Panc1 (cell line): ENCODE measurements around the gene TMEM47.

Experiments
- POLR2AphosphoS5 ChIP-seq: IDR thresholded peaks from 2 replicates; pipeline ENCODE4 v1.6.1; 2012; ENCODE audit warnings: mild to moderate bottlenecking, low read depth, low read length, moderate library complexity
- SIN3A ChIP-seq: IDR thresholded peaks from 2 replicates; pipeline ENCODE4 v1.6.1; 2012; ENCODE audit warnings: low read depth, mild to moderate bottlenecking, low read length, moderate library complexity, borderline replicate concordance; ENCODE audit not compliant: insufficient read depth
- TCF7L2 ChIP-seq: IDR thresholded peaks from 2 replicates; pipeline ENCODE4 v1.6.1; 2011; ENCODE audit warnings: mild to moderate bottlenecking, low read depth, low read length, inconsistent platforms
- TF ChIP-seq, protein P1 (sequence below): fragments of 450-650 bp; IDR thresholded peaks from 2 replicates; pipeline ENCODE4 v1.5.1; 2017; ENCODE audit warnings: mild to moderate bottlenecking
- TF ChIP-seq, protein P2 (sequence below), 2 experiments: IDR thresholded peaks; 2 replicates each; pipeline ENCODE4 v1.6.1; 2011 to 2012; ENCODE audit warnings: low read depth in 2 of 2, control low read depth in 1 of 2, low read length in 1 of 2, mild to moderate bottlenecking in 1 of 2, moderate library complexity in 1 of 2; ENCODE audit not compliant: insufficient read depth in 1 of 2

DNA sequence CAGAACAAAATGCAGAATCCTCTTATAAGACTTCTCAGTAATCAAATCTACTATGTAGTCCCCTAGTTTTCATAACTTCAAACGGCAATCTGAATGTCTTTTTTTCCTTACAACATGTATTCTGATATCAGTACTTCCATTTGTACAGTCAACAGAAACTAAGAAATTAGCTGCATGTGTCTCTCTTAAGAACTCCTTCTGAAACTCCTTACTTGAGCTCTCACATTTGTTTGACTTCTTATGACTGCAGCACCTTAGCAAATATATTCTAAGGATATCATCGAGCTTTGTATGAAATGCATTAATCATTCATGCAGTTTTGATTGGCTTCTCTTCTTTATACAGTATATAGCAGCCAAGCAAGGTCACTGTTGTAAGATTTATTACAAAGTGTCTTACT lies 77.0 kb downstream of the TMEM47 start:
- TF ChIP-seq, protein P1, sequence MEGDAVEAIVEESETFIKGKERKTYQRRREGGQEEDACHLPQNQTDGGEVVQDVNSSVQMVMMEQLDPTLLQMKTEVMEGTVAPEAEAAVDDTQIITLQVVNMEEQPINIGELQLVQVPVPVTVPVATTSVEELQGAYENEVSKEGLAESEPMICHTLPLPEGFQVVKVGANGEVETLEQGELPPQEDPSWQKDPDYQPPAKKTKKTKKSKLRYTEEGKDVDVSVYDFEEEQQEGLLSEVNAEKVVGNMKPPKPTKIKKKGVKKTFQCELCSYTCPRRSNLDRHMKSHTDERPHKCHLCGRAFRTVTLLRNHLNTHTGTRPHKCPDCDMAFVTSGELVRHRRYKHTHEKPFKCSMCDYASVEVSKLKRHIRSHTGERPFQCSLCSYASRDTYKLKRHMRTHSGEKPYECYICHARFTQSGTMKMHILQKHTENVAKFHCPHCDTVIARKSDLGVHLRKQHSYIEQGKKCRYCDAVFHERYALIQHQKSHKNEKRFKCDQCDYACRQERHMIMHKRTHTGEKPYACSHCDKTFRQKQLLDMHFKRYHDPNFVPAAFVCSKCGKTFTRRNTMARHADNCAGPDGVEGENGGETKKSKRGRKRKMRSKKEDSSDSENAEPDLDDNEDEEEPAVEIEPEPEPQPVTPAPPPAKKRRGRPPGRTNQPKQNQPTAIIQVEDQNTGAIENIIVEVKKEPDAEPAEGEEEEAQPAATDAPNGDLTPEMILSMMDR: no peak
- TF ChIP-seq, protein P2, sequence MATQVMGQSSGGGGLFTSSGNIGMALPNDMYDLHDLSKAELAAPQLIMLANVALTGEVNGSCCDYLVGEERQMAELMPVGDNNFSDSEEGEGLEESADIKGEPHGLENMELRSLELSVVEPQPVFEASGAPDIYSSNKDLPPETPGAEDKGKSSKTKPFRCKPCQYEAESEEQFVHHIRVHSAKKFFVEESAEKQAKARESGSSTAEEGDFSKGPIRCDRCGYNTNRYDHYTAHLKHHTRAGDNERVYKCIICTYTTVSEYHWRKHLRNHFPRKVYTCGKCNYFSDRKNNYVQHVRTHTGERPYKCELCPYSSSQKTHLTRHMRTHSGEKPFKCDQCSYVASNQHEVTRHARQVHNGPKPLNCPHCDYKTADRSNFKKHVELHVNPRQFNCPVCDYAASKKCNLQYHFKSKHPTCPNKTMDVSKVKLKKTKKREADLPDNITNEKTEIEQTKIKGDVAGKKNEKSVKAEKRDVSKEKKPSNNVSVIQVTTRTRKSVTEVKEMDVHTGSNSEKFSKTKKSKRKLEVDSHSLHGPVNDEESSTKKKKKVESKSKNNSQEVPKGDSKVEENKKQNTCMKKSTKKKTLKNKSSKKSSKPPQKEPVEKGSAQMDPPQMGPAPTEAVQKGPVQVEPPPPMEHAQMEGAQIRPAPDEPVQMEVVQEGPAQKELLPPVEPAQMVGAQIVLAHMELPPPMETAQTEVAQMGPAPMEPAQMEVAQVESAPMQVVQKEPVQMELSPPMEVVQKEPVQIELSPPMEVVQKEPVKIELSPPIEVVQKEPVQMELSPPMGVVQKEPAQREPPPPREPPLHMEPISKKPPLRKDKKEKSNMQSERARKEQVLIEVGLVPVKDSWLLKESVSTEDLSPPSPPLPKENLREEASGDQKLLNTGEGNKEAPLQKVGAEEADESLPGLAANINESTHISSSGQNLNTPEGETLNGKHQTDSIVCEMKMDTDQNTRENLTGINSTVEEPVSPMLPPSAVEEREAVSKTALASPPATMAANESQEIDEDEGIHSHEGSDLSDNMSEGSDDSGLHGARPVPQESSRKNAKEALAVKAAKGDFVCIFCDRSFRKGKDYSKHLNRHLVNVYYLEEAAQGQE (IDR thresholded peaks at IDR 0.05; ENCODE audit: insufficient read depth in 1 of 2, low read depth in 2 of 2, low read length in 1 of 2): no peak
- TF ChIP-seq POLR2AphosphoS5 (no peak), TCF7L2 (no peak), SIN3A (no peak)
